GM12892 (cell line): ENCODE measurements around the gene ZNF385D.

ENCODE experiments used
- POLR2A ChIP-seq: IDR thresholded peaks from 2 replicates; pipeline ENCODE4 v1.6.1; 2011; ENCODE audit warnings: low read depth, low read length, control low read depth
- POLR2AphosphoS5 ChIP-seq: IDR thresholded peaks from 2 replicates; pipeline ENCODE4 v1.6.1; 2011; ENCODE audit warnings: low read depth, low read length, control low read depth

DNA sequence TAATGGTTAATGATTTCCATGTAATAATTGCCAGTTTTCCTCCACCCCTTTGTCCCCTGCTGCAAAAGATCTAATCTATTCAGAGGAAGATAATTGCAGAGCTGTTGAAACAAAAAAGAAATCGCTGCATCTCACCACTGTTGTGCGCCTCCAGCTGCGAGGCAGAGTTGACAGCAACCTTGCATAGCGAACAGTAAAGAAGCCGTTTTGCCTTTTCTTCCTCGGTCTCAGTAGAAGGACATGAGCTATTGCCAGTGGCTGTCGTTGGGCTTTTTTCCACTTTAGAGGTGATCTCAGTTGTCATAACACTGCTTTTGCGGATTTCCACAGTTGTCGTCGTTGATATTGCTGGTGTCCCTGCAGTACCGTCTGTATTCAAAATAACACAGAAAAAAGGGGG, 314.2 kb downstream of the ZNF385D start:
- no peak for TF ChIP-seq POLR2AphosphoS5
- TF ChIP-seq POLR2A = no peak
